SHP77 treated with DMSO at 0.1 percent for 48 hours (cell line): ENCODE measurements around the gene SAMD4A.

Experiments
- DNase-seq: peaks from one replicate; lab custom pipeline; 2025; lab: John Stamatoyannopoulos, UW

SAMD4A gene

GRCh38 chr14:54660604-54661111, 93.7 kb downstream of the SAMD4A start:
- DNase-seq = no peak

DNA sequence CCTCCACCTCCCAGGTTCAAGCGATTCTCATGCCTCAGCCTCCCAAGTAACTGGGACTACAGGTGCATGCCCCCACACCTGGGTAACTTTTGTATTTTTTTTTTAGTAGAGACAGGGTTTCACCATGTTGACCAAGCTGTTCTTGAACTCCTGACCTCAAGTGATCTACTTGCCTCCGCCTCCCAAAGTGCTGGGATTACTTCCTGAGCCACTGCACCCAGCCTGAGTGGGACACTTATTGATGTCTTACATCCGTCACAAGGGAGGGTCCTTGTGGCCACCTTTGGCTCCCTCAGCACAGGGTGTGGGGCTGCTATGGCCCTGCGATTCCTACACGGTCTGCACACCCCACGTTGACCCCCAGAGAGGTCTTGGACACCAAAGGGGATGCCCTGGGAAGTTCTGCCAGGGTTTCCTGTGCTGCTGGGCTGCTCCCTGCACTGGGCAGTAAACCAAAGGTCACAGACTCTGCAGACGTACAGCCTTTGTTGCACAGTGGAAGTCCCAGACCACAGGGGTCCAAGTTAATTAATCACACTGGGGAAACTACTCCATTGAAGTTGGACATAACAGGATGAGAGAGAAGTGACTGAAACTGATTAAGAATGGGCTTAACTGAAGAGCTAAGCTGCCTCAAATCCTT, 95.7 kb downstream of the SAMD4A start:
- no peak for DNase-seq

GRCh38 chr14:54664961-54665360, 98.0 kb downstream of the SAMD4A start:
- DNase-seq = no peak

DNA sequence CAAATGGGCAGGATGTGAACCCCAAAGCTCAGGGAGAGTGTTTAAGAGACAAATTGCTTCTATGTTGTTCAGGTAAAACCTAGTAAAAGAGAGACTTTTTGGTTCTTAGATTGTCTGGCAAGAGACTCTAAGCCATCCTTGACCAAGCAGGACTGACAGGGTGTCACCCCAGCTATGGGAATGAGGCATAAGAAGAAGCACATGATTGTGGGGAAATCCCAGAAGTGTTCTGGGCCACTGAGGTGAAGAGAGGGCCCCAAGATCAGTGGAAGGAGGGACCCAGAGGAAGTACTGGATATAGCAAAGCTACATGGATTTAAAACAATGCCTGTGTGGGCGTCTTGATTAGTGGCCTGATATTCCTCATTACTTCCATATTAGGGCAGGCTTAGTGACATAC, 99.0 kb downstream of the SAMD4A start:
- DNase-seq = no peak

DNA sequence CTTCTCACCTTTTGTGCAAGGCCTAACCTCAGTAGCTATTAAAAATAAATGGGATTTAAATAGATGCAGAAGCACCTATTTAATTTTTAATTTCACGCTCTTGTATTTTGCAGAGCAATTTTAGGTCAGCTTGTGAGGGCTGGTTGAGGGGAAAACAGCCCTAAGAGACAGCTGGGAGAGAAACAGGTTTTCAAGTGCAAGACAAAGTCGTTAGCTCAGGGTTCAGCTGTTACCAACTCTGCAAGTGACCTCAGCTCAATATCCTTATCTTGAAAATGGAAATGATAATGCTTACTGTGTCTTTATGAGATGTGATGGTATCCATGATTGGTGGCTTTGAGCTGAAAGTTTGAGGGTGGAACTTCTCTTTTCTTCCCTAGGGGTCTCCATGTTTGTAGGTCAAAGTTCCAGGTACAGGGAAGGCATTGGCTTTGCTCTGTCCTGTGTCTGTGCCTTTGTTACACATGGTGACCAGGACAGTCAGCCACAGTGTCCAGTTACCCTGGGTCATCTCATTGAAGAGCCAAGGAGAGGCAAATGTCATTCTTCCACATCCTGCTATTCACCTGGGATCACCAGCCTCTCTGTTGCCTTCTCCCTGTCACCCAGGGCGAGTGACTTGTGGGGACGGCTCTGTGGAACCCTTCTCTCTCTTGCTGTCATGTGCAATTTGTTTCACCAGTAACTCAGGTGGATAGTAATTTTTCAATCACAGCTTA, 100.3 kb downstream of the SAMD4A start:
- DNase-seq = no peak

- no peak for DNase-seq
Observed at GRCh38 chr14:54667764-54668163, 100.8 kb downstream of the SAMD4A start.

DNA sequence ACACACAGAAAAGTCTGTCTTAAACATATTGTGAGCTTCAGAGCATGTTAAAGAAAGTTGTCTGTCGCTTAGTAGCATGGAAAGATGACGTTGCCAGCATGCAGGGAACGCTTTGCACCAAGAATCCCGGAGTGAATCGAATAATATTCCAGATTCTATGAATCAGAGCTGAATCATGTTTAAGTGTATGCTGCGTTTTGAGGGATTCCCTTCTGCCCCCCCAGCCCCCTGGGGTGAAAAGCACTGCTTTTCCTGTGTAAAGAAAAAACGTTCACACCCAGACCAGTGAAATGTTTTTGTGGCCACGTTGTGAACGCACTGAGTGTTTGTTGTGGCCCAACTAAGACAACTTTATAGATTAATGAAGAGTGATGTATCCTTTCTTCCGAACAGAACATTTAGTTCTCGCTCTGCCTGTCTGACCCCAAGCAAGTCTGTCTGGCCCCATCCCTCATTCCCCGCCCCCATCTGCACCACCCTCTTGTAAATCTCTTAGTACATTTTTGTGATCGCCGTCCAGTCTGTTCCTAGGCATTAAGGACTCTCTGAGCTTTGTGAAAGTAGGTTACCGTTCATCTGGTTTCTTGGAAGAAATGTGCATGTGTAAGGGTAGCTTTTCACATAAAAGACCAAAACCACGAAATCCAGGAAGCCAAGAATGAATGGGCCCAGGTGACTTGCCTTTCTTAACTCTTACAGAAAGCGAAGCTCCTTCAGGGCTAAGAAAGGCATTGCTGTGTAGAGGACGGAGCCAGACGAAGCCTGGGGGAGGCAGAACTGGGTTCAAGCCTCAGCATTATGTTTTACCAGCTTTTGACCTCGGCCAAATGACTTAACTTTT, 103.0 kb downstream of the SAMD4A start:
- DNase-seq = no peak

DNA sequence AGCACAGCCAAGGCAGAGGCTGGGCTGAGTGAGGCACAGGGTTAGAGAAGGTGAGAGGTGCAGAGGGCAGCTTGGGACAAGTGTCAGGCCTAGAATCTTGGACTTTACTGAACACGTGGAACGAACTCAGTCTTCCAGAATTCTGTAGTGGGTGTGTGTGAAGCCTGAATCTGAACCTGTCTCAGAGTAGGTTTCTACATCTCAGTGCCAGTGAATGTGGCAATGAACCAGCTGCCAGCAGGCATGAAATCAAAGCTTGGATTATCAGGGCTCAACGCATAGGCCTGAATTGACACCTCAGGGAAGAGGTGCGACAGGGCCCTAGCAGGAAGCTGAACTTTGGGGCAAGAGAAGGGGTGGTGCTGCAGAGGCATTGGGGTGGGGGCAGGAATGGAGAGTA, 104.6 kb downstream of the SAMD4A start:
- no peak for DNase-seq

GRCh38 chr14:54672181-54672580, 105.3 kb downstream of the SAMD4A start:
- DNase-seq = no peak

GRCh38 chr14:54672688-54673087, 105.8 kb downstream of the SAMD4A start:
- no peak for DNase-seq

DNA sequence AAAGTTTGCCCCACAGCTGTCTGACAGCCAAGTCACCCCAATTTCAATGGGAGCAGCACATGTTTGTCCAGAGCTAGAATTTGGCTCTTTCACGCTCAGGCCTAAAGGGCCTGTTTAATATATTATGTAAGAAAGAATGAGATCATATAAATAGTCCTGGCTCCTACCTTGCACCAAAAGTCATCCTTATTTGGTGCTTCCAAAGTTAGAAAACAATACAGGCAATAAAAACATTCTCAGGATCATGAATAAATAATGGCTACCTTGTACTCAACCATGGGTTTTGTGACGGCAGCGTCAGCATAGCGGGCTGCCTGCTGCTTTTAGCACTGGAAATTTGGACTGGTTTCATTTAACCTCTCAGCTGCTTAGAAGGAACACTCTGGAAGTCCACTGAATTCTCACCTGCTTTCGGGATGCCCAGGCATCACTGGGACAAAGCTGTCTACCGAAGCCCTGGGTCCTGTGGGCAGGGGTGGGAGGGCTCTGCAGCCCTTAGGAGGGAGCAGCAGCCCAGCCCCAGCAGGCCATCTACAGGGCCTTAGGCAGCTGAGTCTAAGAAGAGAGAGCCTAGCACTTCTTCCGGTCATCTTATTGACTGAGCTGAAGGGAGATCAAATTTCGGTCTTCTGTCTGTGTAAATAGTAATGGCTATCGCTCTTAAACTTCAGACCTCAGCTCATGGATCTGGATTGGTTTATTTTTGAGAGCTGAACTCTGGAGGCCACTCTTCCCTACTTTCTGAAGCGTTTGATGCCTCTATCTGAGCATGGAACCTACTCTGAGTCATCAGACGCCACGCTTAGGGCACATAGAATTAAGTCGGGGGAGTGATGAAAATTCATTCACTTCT, 106.5 kb downstream of the SAMD4A start:
- DNase-seq = no peak

DNA sequence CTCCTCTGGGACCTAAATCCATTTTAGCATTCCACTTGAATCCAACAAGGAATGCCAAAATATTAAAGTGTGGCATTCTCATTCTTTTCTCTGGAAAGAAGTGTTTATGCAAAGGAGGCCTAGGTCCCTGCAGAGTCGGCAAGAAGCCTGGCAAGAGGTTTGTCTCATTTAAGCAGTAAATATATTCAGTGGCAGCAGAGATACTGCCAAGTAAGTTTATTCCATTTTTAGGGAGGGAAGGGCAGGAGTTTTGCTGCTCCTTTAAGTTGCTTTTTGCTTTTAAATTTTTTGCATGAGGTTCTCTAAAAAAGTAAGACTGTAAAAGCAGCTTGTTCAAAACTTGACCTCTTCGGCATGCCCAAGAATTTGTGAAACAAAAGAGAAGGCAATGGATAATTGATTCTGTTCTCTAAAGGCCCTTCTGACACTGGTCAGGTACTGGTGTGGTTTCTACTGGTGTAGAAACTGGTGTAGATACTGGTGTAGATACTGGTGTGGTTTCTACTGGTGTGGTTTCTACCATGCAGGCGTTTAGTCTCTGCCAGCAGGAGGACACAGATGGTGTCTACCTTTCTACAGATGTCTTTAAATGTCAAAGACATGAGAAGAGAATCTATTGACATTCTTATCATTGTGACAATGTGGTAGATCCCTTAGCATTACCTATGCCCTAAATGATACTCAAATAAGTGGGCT, 107.3 kb downstream of the SAMD4A start:
- no peak for DNase-seq

- no peak for DNase-seq
Observed at GRCh38 chr14:54675236-54676128, 108.6 kb downstream of the SAMD4A start.

- no peak for DNase-seq
Observed at GRCh38 chr14:54676812-54677708, 110.1 kb downstream of the SAMD4A start.

DNA sequence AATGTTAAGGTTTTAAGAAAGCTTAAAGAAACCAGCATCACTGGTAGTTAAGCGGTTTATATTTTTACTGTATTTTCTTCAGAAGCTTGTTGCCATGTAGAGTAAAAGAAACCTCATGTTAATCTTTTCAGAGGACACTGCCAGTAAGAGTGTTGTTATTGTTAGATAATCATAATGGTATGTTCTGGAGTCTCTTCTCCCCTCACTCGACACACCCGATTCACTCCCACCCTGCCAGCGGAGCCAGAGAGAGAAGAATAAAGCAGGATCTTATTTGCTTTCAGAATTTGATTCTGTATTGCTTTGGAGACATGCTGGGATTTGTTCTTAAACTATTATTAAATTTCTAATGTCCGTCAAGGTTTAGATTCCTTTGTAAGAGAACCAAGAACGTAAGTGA, 113.7 kb downstream of the SAMD4A start:
- DNase-seq = no peak

DNA sequence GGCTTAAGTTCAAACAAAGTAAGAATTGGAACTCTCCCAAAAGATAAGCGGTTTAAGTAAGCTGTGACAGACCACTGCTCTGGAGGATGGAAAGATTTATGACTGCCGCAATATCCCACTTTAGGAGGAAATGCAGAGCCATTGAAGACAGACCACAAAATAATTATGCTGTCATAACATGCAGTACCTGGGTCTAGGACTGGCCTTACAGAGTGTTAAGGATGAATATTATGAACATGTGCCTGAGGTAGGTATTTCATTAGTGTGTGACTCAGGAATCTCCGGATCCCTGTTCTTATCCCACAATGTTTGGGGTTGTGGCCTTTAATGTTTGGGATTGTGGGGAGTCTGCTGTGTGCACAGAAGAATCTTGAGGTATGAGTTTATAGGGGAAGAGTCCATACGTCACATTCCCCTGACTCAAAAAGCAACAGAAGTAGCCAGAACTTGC, 114.9 kb downstream of the SAMD4A start:
- DNase-seq = no peak

- no peak for DNase-seq
Observed at GRCh38 chr14:54682578-54682977, 115.7 kb downstream of the SAMD4A start.

- no peak for DNase-seq
Observed at GRCh38 chr14:54683882-54684794, 117.2 kb downstream of the SAMD4A start.
